Caco-2 (cell line): ENCODE measurements around the gene RSRC1. TPM values are rescaled to one million over a fixed set of nuclear protein-coding genes. Genes with fewer than 3 reads are reported as not detected.
A peak's percentile ranks its signal among the peaks of the same experiment; 100 is the strongest.

Experiments used
- BruUV-seq: library from RNA; stranded (reverse); fragments of 400-500 nt; replicated peaks from 2 replicates; lab custom pipeline; 2021; lab: Mats Ljungman, UMichigan
- CTCF ChIA-PET: fragments of 300-600 bp; sonication (Branson Sonifier 250); formaldehyde crosslinking; loops from one replicate; lab custom pipeline; 2022; ENCODE audit warnings: antibody characterized with exemption; lab: Charles Lee
- POLR2A ChIA-PET: fragments of 300-600 bp; sonication (Branson Sonifier 250); formaldehyde crosslinking; loops from one replicate; lab custom pipeline; 2022; ENCODE audit warnings: antibody characterized with exemption; lab: Charles Lee
- DNase-seq, 2 experiments: peaks; one replicate each; pipeline versions ENCODE4 v3.0.0 to v3.0.0-alpha.2; 2020 to 2022
- H3K27me3 ChIP-seq: replicated peaks from 2 replicates; pipeline ENCODE4 v1.6.0; 2011; ENCODE audit warnings: low read length; ENCODE audit not compliant: control insufficient read depth, insufficient read depth
- H3K36me3 ChIP-seq: 2 replicates; pipeline ENCODE4 v1.5.1; 2011; ENCODE audit warnings: low read length; ENCODE audit not compliant: control insufficient read depth, insufficient read depth
- H3K4me1 ChIP-seq: fragments of 250-450 bp; sonication (Bioruptor Pico); 2 replicates; pipeline ENCODE4 v1.5.1; 2020; ENCODE audit warnings: mild to moderate bottlenecking
- H3K4me3 ChIP-seq: 2 replicates; pipeline ENCODE4 v1.5.1; 2011; ENCODE audit warnings: low read depth, mild to moderate bottlenecking, control low read depth, low read length
- H3K9me3 ChIP-seq: fragments of 250-450 bp; sonication (Bioruptor Pico); 2 replicates; pipeline ENCODE4 v1.5.1; 2020; ENCODE audit warnings: mild to moderate bottlenecking, moderate library complexity
- H3K27ac Mint-ChIP-seq: one replicate; pipeline ENCODE4 v1.8.0; 2022; ENCODE audit warnings: mixed read lengths; ENCODE audit not compliant: unreplicated experiment
- H3K27me3 Mint-ChIP-seq: one replicate; pipeline ENCODE4 v1.8.0; 2022; ENCODE audit warnings: mixed read lengths; ENCODE audit not compliant: insufficient read depth, unreplicated experiment
- H3K36me3 Mint-ChIP-seq: one replicate; pipeline ENCODE4 v1.8.0; 2022; ENCODE audit warnings: mild to moderate bottlenecking, mixed read lengths; ENCODE audit not compliant: insufficient read depth, unreplicated experiment
- H3K4me1 Mint-ChIP-seq: one replicate; pipeline ENCODE4 v1.8.0; 2022; ENCODE audit warnings: low read depth, mixed read lengths; ENCODE audit not compliant: unreplicated experiment
- H3K4me3 Mint-ChIP-seq: one replicate; pipeline ENCODE4 v1.8.0; 2022; ENCODE audit warnings: mild to moderate bottlenecking, moderate library complexity, mixed read lengths; ENCODE audit not compliant: unreplicated experiment
- H3K9me3 Mint-ChIP-seq: one replicate; pipeline ENCODE4 v1.8.0; 2022; ENCODE audit warnings: mixed read lengths; ENCODE audit not compliant: unreplicated experiment
- CTCF ChIP-seq, 2 experiments: fragments of 200-600 bp in 1 of 2; IDR thresholded peaks; 1 replicate in 1 of 2; 2 replicates in 1 of 2; pipeline versions ENCODE4 v1.5.1 to v1.8.0; 2011 to 2022; ENCODE audit warnings: antibody characterized with exemption in 1 of 2, control low read depth in 1 of 2, inconsistent platforms in 1 of 2, low read depth in 1 of 2, low read length in 1 of 2, mild to moderate bottlenecking in 1 of 2, moderate library complexity in 1 of 2; ENCODE audit not compliant: insufficient read depth in 1 of 2, severe bottlenecking in 1 of 2, unreplicated experiment in 1 of 2
- intact Hi-C: fragments of 100-400 bp; cut with micrococcal nuclease; formaldehyde crosslinking; loops from one replicate; pipeline ENCODE4 v1.10.0; 2022; ENCODE audit not compliant: unreplicated experiment
- total RNA-seq: library from RNA; stranded (reverse); gene quantifications from 2 replicates; pipeline ENCODE4 v1.2.3, GENCODE V29; 2022

RSRC1 gene
- total RNA-seq, 1 experiment from 2014 or later: 38.4 TPM

GRCh38 chr3:158108445-158108985, 1.4 kb upstream of the RSRC1 start:
- Histone ChIP-seq H3K9me3 (no peaks in the 10 kb centered on the region), H3K36me3 (no peaks in the 10 kb centered on the region), H3K4me1 (peaks cover 10% of the 10 kb centered on the region; the same call in 1 of the 2 replicates), H3K4me3 (no peak overlapping the region), H3K27me3 (no peaks in the 10 kb centered on the region; the same call in none of the 2 replicates)
- no TSS peak for BruUV-seq
- intact Hi-C loops: loop anchor here (5.0 to 10.0 kb wide), 2 partner anchors 114 to 494 kb away; no protein-coding TSS in a partner anchor
- DNase-seq: no peak
- Mint-ChIP-seq H3K27me3 (peaks cover 8% of the 10 kb centered on the region), H3K9me3 (no peaks in the 10 kb centered on the region), H3K27ac (no peak overlapping the region), H3K36me3 (peaks cover 6% of the 10 kb centered on the region), H3K4me3 (no peak overlapping the region), H3K4me1 (peaks cover 7% of the 10 kb centered on the region)
- CTCF ChIA-PET: no interaction called here
- no peak for TF ChIP-seq CTCF (IDR thresholded peaks at IDR 0.05; ENCODE audit: insufficient read depth in 1 of 2, low read depth in 1 of 2, low read length in 1 of 2, severe bottlenecking in 1 of 2, unreplicated experiment in 1 of 2)
- POLR2A ChIA-PET: no interaction called here

GRCh38 chr3:158109295-158109803, 540 bp upstream of the RSRC1 start:
- intact Hi-C loops: loop anchor here (5.0 to 10.0 kb wide), 2 partner anchors 113 to 495 kb away; no protein-coding TSS in a partner anchor
- CTCF ChIA-PET: interaction anchor here (0.6 to 1.2 kb wide), 5 partner anchors 23 to 563 kb away, joined by 3 to 8 read pairs (median 4); partner anchors contain the start of gene LXN
- H3K9me3 Mint-ChIP-seq: no peaks in the 10 kb centered on the region
- peaks cover 7% of the 10 kb centered on the region for H3K4me1 Mint-ChIP-seq
- Histone ChIP-seq H3K36me3 (no peaks in the 10 kb centered on the region), H3K9me3 (no peaks in the 10 kb centered on the region), H3K27me3 (no peaks in the 10 kb centered on the region; the same call in none of the 2 replicates), H3K4me3 (peak overlapping the region; percentile 63), H3K4me1 (peaks cover 10% of the 10 kb centered on the region; the same call in 1 of the 2 replicates)
- H3K27me3 Mint-ChIP-seq: peaks cover 8% of the 10 kb centered on the region
- no TSS peak for BruUV-seq
- no peak for TF ChIP-seq CTCF (IDR thresholded peaks at IDR 0.05; ENCODE audit: insufficient read depth in 1 of 2, low read depth in 1 of 2, low read length in 1 of 2, severe bottlenecking in 1 of 2, unreplicated experiment in 1 of 2)
- H3K27ac Mint-ChIP-seq: peak overlapping the region; percentile 83
- H3K4me3 Mint-ChIP-seq: peak overlapping the region; percentile 95
- H3K36me3 Mint-ChIP-seq: peaks cover 13% of the 10 kb centered on the region
- POLR2A ChIA-PET: interaction anchor here (0.6 to 1.4 kb wide), 10 partner anchors 9 to 1022 kb away, joined by 3 to 22 read pairs (median 6); no protein-coding TSS in a partner anchor
- no peak for DNase-seq

- intact Hi-C loops: loop anchor here (1.0 to 2.0 kb wide), 2 partner anchors 12 to 202 kb away; no protein-coding TSS in a partner anchor
- peak overlapping the region; percentile 95 for H3K4me3 Mint-ChIP-seq
- peak overlapping the region; percentile 63 for H3K4me3 ChIP-seq
- H3K36me3 ChIP-seq: no peaks in the 10 kb centered on the region
- H3K36me3 Mint-ChIP-seq: peaks cover 13% of the 10 kb centered on the region
- H3K27me3 Mint-ChIP-seq: peaks cover 8% of the 10 kb centered on the region
- no peaks in the 10 kb centered on the region for H3K9me3 ChIP-seq
- H3K4me1 Mint-ChIP-seq: peaks cover 7% of the 10 kb centered on the region
- POLR2A ChIA-PET: interaction anchor here (1.4 kb wide), 1 partner anchor 13 kb away, joined by 22 read pairs; no protein-coding TSS in a partner anchor
- no peak for DNase-seq
- TF ChIP-seq CTCF (IDR thresholded peaks at IDR 0.05; ENCODE audit: insufficient read depth in 1 of 2, low read depth in 1 of 2, low read length in 1 of 2, severe bottlenecking in 1 of 2, unreplicated experiment in 1 of 2): no peak
- peak overlapping the region; percentile 83 for H3K27ac Mint-ChIP-seq
- H3K4me1 ChIP-seq: peaks cover 10% of the 10 kb centered on the region; the same call in 1 of the 2 replicates
- no TSS peak for BruUV-seq
- CTCF ChIA-PET: interaction anchor here (0.7 to 1.2 kb wide), 2 partner anchors 324 to 617 kb away, joined by 3 to 7 read pairs; no protein-coding TSS in a partner anchor
- no peaks in the 10 kb centered on the region for H3K9me3 Mint-ChIP-seq
- H3K27me3 ChIP-seq: no peaks in the 10 kb centered on the region; the same call in none of the 2 replicates
These were observed 749 bp downstream of the RSRC1 start for GRCh38 chr3:158110658-158111018.
